Fibroblast of peridontal ligament (primary cell): Measurements from ENCODE around the gene CCN2.
"Not testable (repeated sequence)": the region's sequence is repeated elsewhere in the genome, so short reads cannot be mapped to it uniquely, and the experiment has no call there.

Source experiments
- DNase-seq: peaks from one replicate; pipeline ENCODE4 v3.0.0-alpha.2; 2010; ENCODE audit errors: extremely low read depth

The CCN2 gene

DNA sequence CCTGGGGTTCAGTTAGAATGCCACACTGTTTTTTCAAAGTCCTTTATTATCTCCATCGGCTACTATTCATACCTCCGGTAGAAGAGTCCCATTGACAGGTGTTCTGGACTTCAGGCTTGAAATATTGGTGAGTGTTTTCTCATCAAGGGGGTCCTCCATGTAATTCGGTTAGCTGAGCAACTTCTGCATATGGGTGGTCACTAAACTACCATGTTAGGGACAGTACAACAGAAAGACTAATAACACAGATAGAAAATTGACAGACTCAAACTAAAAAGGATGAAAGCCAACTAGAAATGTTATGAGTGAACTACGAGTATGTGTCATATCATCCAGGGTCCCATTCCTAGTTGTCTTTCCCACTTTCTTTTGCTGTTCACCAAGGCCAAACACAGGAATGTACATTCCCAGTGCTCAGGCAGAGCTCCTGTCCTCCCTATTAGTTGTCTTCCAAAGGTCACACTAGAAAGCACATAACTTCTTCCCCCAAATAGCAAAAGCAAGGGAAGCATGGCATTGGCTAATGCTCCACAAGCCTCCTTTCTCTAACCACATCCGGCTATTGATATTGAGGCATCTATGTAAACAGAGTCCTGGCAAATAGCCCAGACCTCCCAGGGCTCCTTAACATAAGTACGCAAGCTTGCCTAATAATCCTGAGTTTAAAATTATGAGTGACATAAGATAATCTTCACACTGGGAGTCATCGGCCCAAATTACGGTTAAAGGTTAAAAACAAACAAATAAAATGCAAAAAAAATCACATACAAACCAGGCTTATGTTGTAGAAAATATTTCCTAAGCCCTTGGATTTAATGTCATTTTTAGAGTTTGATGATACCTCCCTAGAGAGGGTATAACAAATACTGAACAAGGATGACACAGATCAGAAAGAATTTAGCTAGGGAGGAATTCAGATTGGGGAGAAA is 13.2 kb downstream of the CCN2 start:
- DNase-seq: peak; percentile 54

DNA sequence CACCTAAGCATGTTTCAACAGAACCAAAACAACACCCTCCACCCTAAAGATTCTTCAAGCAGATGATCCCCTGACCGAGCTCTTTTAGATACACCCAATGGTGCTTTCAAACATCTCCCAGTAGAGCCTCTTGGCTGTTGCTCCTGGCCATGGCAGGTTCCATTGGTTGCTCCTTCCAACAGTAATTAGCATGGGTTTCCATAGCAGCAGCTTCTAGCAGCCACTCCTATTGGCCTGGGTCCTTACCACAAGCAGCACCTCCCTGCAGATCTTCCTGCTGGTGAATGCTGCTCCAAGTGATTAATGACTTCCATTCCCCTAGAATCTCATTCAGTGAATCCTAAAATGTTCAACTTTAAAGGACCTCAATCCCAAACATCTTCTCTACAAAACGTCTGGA is 13.9 kb downstream of the CCN2 start:
- DNase-seq: peak; percentile 79

DNA sequence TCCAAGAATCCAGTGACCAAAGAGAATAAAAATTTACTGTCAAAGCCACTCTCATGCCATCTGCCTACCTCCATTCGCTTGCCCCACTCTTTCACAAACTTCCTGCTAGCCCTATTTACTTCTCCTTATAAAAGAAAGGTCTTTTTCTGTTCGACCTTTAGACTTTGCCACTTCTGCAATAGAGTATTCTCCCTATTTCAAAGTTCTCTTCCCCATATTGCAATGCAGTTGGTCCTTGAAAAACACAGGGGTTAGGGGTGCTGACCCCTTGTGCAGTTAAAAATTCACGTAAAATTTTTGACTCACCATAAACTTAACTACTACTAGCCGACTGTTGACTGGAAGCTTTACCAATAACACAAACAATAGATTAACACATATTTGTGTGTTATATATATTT is 15.0 kb downstream of the CCN2 start:
- DNase-seq: no peak

DNA sequence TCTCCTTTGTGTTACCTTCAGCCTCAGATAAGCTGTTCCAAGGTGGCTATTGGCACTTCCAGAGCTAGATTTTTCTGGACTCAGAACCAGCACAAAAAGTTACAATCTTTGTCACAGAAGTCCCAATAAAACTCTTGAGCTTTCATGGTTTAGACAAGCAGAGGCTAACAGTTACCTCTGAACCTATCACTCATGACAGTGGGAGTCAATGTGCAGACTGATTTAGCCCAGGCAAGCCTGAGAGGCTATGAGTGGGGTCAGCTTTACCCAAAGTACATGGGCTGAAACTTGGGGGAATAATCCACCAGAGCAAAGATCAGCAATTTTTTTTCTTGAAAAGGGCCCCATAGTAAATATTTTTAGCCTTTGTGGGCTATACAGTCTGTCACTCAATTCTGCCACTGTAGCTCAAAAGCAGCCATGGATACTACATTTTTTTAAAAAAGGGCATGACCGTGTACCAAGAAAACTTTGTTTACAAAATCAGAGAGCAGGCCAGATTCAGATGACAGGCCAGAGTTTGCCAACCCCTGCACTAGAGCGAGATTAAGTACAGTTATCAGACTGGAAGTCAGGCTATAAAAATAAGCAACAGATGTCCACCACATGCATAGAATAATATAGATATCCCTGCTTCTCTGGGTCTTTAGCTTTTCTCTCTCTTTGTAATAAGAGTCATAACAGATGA is 20.0 kb downstream of the CCN2 start:
- peak; percentile 78 for DNase-seq

DNA sequence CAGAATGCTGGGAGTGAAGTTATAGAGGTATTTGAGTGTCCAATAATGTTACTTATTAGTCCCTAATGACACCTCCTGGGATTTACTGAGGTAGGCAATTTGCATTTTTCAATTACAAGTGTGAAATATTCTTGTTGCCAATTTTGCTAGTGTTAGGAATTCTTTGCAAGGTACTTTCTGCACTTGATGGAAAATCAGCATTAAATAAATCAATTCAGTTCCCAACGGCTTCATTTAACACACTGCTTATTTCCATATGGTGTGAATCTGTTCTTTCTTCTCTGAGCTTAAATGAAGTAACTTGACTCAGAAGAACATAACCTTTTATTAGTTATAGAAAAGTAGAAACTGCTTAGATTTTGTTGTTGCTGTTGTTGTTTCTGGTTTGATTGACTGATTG is 21.2 kb downstream of the CCN2 start:
- no peak for DNase-seq

DNA sequence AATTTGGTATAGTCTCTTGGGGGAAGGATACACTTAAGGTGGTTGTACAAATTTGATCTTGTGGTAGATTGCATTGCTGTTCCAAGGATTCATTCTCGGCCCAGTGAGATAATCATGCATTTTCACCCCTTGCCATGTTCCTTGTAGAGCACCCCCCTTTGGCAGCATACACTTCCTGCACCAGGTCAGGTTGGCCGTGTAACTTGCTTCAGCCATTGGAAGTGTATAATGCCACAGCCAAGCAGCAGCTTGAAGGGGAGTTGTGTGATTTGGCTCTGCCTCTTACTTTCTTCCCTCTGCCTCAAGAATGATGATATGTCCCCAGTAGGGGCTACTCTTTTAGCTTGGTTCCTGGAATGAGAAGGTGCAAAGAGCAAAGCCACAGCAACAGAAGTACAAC is 21.9 kb downstream of the CCN2 start:
- no peak for DNase-seq

DNA sequence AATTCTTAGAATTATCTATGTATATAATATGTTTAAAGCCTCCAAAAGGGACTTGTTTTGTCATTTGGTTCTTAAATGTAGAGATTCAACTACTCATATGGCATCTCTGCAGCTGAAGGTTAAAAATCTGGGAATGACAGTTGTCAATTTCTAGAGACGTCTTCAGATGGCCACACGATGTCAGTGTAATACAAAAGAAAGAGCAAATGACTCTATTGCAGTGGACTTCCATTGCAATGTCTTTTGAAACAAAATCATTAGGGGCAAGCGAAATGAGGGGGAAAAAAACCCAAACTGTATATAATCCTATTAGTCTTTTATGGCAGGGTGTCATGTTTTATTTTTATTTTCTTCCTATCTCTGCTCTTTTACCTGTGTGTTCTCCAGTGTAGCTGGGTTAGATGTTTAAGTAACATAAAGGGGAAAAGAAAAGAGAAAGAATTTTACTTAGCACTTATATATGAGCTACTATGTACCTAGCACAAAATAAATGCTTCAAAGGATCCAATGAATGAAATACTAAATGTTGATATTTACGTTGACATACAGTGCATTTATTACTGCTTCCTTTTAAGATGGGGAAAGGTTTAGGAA is 26.2 kb downstream of the CCN2 start:
- peak; percentile 82 for DNase-seq

DNA sequence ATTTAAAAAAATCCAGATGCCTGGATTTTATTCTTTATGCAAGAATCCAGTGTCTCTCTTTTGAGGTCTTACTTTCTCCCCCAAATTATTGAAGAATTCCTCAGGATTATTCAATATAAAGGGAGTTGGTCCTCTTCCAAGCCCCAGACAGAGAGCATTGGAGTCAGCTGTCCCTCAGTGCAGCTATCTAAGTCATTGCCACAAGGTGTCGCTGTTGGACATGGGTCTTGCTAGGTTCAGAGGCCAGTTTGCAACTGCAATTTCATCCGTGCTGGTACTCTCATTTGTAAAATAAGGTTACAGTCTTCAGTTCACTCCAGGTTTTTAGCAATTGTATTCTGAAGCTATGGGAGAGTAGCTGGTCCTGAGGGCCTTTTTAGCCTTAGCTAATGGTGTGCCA is 27.8 kb downstream of the CCN2 start:
- peak; percentile 72 for DNase-seq

DNA sequence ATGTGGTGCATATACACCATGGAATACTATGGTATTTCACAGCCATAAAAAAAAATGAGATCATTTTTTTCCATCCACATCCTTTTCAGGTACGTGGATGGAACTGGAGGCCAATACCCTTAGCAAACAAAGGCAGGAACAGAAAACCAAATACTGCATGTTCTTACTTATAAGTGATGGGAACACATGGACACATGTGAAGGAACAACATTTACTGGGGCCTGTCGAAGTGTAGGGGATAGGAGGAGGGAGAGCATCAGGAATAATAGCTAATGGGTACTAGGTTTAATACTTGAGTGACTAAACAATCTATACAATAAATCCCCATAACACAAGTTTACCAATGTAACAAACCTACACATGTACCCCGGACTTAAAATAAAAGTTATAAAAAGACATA is 30.5 kb downstream of the CCN2 start:
- DNase-seq: no peak

DNA sequence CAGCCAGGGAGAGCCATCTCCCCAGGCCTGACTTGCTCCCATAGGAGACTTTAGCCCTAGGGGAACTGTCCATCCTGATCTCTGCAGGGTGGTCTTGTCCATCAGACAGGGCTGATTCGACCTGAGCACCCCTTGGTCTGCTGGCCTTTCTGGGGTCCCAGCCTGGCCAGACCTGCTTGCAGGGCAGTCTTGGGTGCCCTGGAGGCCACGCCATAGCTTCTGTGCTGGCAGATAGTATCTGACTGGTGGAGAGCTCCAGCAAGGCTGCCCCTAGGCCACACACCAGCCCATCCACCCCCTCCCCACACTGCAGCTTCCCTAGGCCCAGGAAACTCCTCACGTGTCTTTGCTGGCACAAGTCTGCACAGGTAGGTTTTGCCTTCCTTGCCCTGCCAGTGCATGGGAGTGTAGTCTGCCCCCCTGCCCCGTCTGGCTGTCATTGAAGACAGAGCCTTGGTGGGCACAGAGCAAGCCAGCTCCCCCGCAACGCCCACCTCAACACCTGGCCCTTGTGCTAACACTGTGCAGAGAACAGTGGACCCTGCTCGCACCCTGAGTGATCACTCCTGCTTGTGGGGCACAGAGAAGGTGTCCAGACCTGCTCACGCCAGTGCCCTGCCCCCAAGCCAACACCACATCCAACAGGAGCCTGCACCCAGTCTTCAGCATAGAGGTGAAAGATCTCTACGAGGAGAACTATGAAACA is 32.4 kb downstream of the CCN2 start:
- DNase-seq: no peak

DNA sequence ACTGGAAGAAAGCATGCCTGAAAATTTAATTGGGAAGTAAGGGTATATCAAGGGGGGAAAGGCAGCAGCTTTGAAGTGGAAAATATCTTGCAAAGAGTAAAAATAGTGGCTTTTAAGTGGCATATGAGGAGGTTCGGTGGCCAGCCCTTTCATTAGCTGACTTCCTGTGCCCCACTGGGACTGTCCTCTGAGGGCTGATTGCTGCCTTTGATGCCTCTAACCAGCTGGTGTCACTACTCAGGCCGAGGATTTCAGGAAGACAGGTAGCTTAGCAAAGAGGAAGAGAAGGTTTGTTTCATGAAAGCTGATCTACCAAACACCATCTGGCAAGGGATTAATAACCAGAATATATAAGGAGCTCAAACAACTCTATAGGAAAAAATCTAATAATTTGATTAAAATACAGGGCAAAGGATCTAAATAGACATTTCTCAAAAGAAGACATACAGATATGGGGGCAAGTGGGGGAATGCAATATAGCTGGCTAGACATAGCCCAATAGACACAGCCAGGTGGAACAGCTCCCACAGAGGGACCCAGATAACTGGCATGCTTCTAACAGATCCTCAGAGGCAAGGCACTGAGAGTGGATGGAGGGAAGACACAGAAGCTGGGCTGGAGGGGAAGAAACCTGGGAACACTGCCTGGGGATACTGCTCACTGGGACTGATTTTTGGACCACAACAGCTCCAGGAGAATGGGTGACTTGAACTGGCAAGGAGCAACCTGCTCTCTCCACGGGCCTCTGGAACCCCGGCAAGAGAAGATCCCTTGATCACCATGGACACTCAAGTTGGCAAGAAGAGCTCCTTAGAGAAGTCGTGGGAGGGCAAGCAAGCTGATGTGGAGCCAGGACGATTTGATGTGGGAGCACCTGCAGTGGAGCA is 33.2 kb downstream of the CCN2 start:
- no peak for DNase-seq

DNA sequence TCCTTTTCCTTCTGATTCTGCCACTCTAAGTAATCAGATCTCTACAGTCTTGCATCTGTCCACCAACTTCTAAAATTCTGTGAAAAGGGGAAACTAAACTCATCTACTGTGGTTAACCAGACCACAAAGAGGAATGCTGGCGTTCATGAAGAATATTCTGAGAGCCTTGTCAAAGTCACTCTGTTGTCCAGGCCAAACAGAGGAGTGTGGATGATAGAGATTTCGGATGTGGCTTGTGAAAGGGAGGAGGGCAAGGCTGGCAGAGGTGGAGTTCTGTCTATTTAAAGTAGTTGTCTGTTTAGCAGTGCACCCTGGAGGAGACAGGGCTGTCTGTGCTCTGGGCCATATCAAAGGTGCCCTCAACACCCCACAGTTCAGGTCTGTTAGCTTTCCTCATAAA is 33.9 kb downstream of the CCN2 start:
- DNase-seq: peak; percentile 74

DNA sequence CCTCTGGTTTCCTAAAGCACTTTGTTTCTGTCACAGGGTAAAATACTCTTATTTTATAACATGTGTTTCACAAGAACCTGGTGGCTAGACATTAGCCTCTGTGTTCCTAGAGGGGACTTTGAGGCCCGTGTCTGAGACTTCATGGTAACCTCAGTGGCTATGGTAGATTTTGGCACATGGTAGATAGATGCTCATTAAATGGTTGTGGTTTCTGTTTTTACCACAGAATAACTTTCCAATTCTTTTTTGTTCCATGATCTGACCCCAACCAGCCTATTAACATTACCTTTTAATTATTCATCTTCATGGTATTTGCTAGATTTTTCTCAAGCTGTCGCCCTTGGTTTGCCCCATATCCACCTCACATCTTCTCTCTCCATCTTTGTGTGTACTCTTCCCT is 34.3 kb downstream of the CCN2 start:
- no peak for DNase-seq

DNA sequence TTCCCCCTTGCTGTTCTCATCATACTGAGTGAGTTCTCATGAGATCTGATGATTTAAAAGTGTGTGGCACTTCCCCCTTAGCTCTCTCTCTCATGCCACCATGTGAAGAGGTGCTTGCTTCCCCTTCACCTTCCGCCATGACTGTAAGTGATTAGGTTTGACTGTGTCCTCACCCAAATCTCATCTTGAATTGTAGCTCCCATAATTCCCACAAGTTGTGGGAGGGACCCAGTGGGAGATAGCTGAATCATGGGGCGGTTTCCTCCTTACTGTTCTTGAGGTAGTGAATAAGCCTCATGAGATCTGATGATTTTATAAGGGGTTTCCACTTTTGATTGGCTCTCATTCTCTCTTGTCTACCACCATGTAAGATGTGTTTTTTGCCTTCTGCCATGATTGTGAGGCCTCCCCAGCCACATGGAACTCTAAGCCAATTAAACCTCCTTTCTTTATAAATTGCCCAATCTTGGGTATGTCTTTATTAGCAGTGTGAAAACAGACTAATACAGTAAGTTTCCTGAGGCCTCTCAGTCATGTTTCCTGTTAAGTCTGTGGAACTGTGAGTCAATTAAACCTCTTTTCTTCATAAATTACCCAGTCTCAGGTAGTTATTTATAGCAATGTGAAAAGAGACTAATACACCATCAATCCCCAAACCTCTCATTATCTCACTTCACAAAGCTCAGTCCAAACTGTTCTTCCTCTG is 34.9 kb downstream of the CCN2 start:
- DNase-seq: not testable (repeated sequence)

DNA sequence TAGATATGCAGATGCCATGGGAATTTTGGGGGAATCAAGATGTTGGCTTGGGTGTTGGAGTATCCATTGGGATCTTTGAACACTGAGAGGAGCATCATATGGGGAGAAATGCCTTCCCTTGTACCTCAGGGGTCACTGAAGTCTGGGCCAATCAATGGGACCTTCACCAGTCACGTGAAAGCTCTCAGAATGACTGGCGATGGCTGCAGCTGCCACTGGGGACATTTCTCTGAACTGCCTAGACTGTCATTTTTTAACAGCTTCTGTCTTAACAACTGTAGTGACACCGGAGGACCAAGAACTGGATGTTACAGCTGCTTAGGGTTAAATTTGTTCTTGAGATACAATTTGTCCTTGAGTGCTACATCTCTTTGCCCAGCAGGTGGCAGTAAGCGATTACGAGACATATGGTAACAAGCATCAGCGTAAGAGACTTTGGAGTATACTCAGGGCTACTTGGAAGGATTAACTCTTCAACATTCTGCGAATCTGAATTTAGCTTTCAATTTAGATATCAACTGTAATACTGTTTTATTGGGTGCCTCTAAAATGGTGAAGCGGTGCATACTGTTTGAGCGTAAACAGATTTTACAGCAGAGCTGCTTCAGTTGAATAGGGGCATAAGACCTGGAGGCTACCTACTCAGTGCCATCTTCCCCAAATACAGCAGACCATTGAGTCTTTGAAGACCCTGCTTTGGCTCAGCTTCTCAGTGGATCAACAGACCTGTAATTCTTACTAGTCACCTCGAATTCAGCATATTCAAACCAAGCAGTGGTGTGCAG is 36.0 kb downstream of the CCN2 start:
- peak; percentile 93 for DNase-seq

DNA sequence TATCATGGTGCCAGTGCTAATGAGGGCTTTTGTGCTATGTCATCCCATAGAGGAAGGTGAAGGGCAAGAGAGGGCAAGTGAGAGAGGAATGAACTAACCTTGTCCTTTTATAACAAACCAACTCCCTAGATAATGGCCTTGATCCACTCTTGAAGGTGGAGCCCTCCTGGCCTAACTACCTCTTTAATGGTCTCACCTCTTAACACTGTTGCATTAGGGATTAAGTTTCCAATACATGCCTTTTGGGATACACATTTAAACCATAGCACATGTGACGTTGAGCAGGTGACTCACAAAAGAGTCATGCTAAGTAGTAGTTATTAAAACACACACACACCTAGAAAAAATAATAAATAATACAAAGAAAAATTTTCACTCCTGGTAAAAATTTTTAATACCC is 36.9 kb downstream of the CCN2 start:
- DNase-seq: no peak

DNA sequence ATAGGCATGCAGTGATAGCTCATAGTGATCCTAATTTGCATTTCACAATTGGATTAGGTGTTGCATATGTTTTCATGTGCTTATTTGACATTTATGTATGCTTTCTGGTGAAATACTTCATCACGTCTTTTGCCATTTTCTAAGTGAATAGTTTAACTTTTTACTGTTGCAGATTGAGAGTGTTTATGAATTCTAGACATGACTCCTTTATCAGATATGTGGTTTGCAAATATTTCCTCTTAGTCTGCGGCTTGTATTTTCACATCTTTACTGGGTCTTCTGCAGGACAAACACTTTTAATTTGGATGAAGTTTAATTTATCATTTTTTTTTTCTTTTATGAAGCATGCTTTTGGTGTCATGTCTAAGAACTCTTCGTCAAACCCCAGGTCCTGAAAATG is 39.2 kb downstream of the CCN2 start:
- DNase-seq: no peak

DNA sequence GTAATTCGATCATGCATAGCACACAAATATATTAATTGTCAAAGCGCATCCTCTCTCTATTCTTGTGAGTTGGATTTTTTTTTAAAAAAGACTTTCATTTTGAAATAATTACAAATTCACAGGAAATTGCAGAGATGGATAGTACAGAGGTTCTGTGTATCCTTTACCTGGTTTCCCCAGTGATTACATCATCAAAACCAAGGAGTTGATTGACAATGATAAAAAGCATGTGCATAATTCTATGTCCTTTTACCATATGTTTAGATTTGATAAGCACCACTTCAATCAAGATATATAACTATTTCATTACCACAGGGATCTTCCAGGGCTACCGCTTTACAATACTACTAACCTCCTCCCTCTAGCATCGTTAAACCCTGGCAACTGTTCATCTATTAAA is 40.2 kb downstream of the CCN2 start:
- DNase-seq: no peak

DNA sequence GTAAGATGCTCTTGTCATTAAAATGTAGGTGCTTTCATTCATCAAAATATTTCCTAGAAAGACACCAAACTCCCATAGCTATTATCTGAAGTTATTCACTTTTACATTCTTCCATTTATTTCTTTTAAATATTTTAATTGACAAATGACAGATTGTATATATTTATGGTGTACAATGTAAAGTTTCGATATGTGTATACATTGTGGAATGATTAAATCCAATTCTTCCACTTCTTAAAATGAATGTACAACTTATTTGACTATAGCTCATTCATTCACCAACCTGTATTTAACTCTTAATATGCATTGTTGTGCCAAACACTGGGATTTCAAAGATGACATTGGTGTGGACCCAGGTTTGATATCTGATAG is 41.0 kb downstream of the CCN2 start:
- DNase-seq: no peak
